GM12873 (cell line): ENCODE measurements around the gene ARHGAP24.

ENCODE experiments used
- CTCF ChIP-seq: IDR thresholded peaks from 2 replicates; pipeline ENCODE4 v1.5.1; 2012; ENCODE audit warnings: low read depth, mild to moderate bottlenecking, moderate library complexity, low read length, control low read depth; ENCODE audit not compliant: insufficient read depth; ENCODE audit errors: missing control alignments

Gene ARHGAP24

GRCh38 chr4:85860066-85860740, 385.3 kb downstream of the ARHGAP24 start:
- no peak for TF ChIP-seq CTCF

GRCh38 chr4:85861064-85861765, 386.3 kb downstream of the ARHGAP24 start:
- TF ChIP-seq CTCF: no peak

- TF ChIP-seq CTCF: no peak
Observed at GRCh38 chr4:85862896-85863295, 387.9 kb downstream of the ARHGAP24 start.

- TF ChIP-seq CTCF: no peak
Observed at GRCh38 chr4:85864259-85865205, 389.6 kb downstream of the ARHGAP24 start.

- no peak for TF ChIP-seq CTCF
Observed at GRCh38 chr4:85865256-85865655, 390.3 kb downstream of the ARHGAP24 start.

GRCh38 chr4:85866508-85866907, 391.6 kb downstream of the ARHGAP24 start:
- no peak for TF ChIP-seq CTCF

GRCh38 chr4:85867271-85867670, 392.3 kb downstream of the ARHGAP24 start:
- TF ChIP-seq CTCF: no peak
